Neural cell (in vitro differentiated cells): ENCODE results near the gene CABLES1. TPM values are rescaled to one million over a fixed set of nuclear protein-coding genes. Genes with fewer than 3 reads are reported as not detected.

Experiments used
- H2AFZ ChIP-seq: fragments of 200-600, 300-800 bp; sonication (generic), shearing (Covaris generic); 2 replicates; pipeline ENCODE4 v1.6.0; 2014; ENCODE audit warnings: low read depth, mild to moderate bottlenecking, antibody characterized with exemption, low read length, moderate library complexity
- H3F3A ChIP-seq: fragments of 200-600 bp; shearing (Covaris generic); 2 replicates; pipeline ENCODE4 v1.6.1; 2016; ENCODE audit warnings: mild to moderate bottlenecking, moderate library complexity, mixed read lengths, antibody characterized with exemption, low read length; ENCODE audit not compliant: insufficient read depth, poor library complexity, severe bottlenecking
- H3K27ac ChIP-seq: fragments of 200-600, 300-800 bp; sonication (generic), shearing (Covaris generic); 2 replicates; pipeline ENCODE4 v1.5.1; 2014; ENCODE audit warnings: mild to moderate bottlenecking, low read length, moderate library complexity
- H3K27me3 ChIP-seq: fragments of 300-800, 200-600 bp; sonication (generic), shearing (Covaris generic); 2 replicates; pipeline ENCODE4 v1.6.0; 2014; ENCODE audit warnings: mild to moderate bottlenecking, low read depth, low read length, moderate library complexity; ENCODE audit not compliant: insufficient read depth
- H3K36me3 ChIP-seq: fragments of 300-800, 200-600 bp; sonication (generic), shearing (Covaris generic); 2 replicates; pipeline ENCODE4 v1.5.1; 2014; ENCODE audit warnings: mild to moderate bottlenecking, antibody characterized with exemption, low read length, moderate library complexity; ENCODE audit not compliant: insufficient read depth
- H3K4me2 ChIP-seq: fragments of 300-800, 200-600 bp; sonication (generic), shearing (Covaris generic); 2 replicates; pipeline ENCODE4 v1.6.0; 2014; ENCODE audit warnings: mild to moderate bottlenecking, low read length
- H3K4me3 ChIP-seq: fragments of 300-800, 200-600 bp; sonication (generic), shearing (Covaris generic); 2 replicates; pipeline ENCODE4 v1.5.1; 2014; ENCODE audit warnings: mild to moderate bottlenecking, low read length, moderate library complexity
- H3K79me2 ChIP-seq: fragments of 200-600 bp; shearing (Covaris generic); replicated peaks from 2 replicates; pipeline ENCODE4 v1.6.0; 2014; ENCODE audit warnings: mild to moderate bottlenecking, low read length, moderate library complexity; ENCODE audit not compliant: insufficient read depth
- H3K9ac ChIP-seq: fragments of 300-800, 200-600 bp; sonication (generic), shearing (Covaris generic); 2 replicates; pipeline ENCODE4 v1.6.1; 2016; ENCODE audit warnings: mild to moderate bottlenecking, low read length, mixed read lengths
- H3K9me2 ChIP-seq: fragments of 200-600 bp; shearing (Covaris generic); 2 replicates; pipeline ENCODE4 v1.6.1; 2016; ENCODE audit warnings: mild to moderate bottlenecking, low read length, mixed read lengths; ENCODE audit not compliant: insufficient read depth
- H3K9me3 ChIP-seq: fragments of 200-600, 300-800 bp; sonication (generic), shearing (Covaris generic); 2 replicates; pipeline ENCODE4 v1.6.1; 2016; ENCODE audit warnings: mild to moderate bottlenecking, mixed run types, low read length, moderate library complexity, mixed read lengths
- H4K20me1 ChIP-seq: fragments of 200-600 bp; shearing (Covaris generic); 2 replicates; pipeline ENCODE4 v1.6.1; 2016; ENCODE audit warnings: mild to moderate bottlenecking, mixed run types; ENCODE audit not compliant: insufficient read depth
- CTCF ChIP-seq: fragments of 450-650 bp; IDR thresholded peaks from 2 replicates; pipeline ENCODE4 v1.5.1; 2014; ENCODE audit warnings: antibody characterized with exemption, mild to moderate bottlenecking, moderate library complexity; ENCODE audit not compliant: poor library complexity, severe bottlenecking
- EP300 ChIP-seq: fragments of 450-650 bp; conservative IDR thresholded peaks from 2 replicates; pipeline ENCODE4 v1.6.1; 2014; ENCODE audit warnings: antibody characterized with exemption, mild to moderate bottlenecking, moderate library complexity; ENCODE audit not compliant: poor library complexity, severe bottlenecking
- EZH2 ChIP-seq: fragments of 200-600, 300-800 bp; shearing (Covaris generic), sonication (generic); IDR thresholded peaks from 2 replicates; pipeline ENCODE4 v1.6.1; 2014; ENCODE audit warnings: antibody characterized with exemption, low read length, borderline replicate concordance, mild to moderate bottlenecking; ENCODE audit not compliant: insufficient read depth, poor library complexity, severe bottlenecking
- MXI1 ChIP-seq: fragments of 450-650 bp; conservative IDR thresholded peaks from 2 replicates; pipeline ENCODE4 v1.6.1; 2014; ENCODE audit warnings: antibody characterized with exemption, mild to moderate bottlenecking; ENCODE audit not compliant: poor library complexity, severe bottlenecking
- POLR2AphosphoS5 ChIP-seq: IDR thresholded peaks from 2 replicates; pipeline ENCODE4 v1.6.1; 2012
- RAD21 ChIP-seq: fragments of 450-650 bp; conservative IDR thresholded peaks from 2 replicates; pipeline ENCODE4 v1.6.1; 2014; ENCODE audit warnings: antibody characterized with exemption, mild to moderate bottlenecking, moderate library complexity
- SMC3 ChIP-seq: fragments of 450-650 bp; conservative IDR thresholded peaks from 2 replicates; pipeline ENCODE4 v1.6.1; 2014; ENCODE audit warnings: antibody characterized with exemption, mild to moderate bottlenecking, moderate library complexity; ENCODE audit not compliant: poor library complexity
- TAF1 ChIP-seq: IDR thresholded peaks from 2 replicates; pipeline ENCODE4 v1.6.1; 2012; ENCODE audit warnings: low read depth
- polyA plus RNA-seq: library from polyadenylated mRNA; depleted of rRNA; stranded (reverse); fragments of >200 nt; gene quantifications from 2 replicates; pipeline ENCODE4 v1.2.3, GENCODE V29; 2014
- TF ChIP-seq, protein P1 (sequence below): IDR thresholded peaks from 2 replicates; pipeline ENCODE4 v1.6.1; 2012; ENCODE audit warnings: borderline replicate concordance

CABLES1 gene
- polyA plus RNA-seq, 1 donor from 2014 or later = 1.4 TPM

DNA sequence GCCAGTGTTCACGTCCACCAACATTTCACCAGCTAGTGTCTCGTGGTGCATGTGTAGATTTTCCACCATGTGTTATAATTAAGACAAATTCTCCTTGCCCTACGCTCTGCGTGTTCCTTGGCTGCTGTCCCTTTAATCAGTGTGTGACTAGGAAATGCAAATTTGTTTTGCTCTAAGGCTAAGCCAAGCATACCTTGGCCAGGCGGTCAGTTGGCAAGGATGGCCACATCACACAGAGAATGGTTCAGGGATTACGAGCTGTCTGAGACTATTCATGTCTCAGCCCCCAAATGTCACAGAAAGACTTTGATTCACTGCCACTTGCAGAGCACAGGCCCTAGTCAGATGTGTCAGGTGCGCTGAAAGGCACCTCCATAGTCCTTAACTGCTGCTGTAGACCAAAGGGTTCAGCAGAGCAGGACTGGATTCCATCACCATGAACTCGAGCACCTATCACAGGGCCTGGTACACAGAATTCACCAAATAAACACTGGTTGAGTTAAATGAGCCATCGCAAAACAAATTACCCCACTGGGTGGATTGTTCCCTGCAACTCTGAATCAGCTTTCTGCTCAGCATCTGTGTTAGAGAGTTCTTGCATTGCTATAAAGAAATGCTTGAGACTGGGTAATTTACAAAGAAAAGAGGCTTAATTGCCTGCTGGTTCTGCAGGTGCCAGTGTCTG is 128.4 kb downstream of the CABLES1 start:
- Histone ChIP-seq H3K79me2 (no peaks in the 10 kb centered on the region), H3K27ac (no peak overlapping the region), H3K9ac (no peak overlapping the region), H2AFZ (no peak overlapping the region), H3K4me3 (no peak overlapping the region), H3K4me2 (no peak overlapping the region), H3K9me2 (no peaks in the 10 kb centered on the region), H4K20me1 (no peaks in the 10 kb centered on the region), H3K27me3 (no peaks in the 10 kb centered on the region), H3K36me3 (no peaks in the 10 kb centered on the region), H3F3A (no peaks in the 10 kb centered on the region), H3K9me3 (no peaks in the 10 kb centered on the region)
- no peak for TF ChIP-seq SMC3
- no peak for TF ChIP-seq MXI1
- TF ChIP-seq EP300 = no peak
- TF ChIP-seq RAD21 = no peak
- no peak for TF ChIP-seq CTCF
- TF ChIP-seq TAF1 = no peak
- TF ChIP-seq, protein P1, sequence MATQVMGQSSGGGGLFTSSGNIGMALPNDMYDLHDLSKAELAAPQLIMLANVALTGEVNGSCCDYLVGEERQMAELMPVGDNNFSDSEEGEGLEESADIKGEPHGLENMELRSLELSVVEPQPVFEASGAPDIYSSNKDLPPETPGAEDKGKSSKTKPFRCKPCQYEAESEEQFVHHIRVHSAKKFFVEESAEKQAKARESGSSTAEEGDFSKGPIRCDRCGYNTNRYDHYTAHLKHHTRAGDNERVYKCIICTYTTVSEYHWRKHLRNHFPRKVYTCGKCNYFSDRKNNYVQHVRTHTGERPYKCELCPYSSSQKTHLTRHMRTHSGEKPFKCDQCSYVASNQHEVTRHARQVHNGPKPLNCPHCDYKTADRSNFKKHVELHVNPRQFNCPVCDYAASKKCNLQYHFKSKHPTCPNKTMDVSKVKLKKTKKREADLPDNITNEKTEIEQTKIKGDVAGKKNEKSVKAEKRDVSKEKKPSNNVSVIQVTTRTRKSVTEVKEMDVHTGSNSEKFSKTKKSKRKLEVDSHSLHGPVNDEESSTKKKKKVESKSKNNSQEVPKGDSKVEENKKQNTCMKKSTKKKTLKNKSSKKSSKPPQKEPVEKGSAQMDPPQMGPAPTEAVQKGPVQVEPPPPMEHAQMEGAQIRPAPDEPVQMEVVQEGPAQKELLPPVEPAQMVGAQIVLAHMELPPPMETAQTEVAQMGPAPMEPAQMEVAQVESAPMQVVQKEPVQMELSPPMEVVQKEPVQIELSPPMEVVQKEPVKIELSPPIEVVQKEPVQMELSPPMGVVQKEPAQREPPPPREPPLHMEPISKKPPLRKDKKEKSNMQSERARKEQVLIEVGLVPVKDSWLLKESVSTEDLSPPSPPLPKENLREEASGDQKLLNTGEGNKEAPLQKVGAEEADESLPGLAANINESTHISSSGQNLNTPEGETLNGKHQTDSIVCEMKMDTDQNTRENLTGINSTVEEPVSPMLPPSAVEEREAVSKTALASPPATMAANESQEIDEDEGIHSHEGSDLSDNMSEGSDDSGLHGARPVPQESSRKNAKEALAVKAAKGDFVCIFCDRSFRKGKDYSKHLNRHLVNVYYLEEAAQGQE = no peak
- no peak for TF ChIP-seq EZH2
- TF ChIP-seq POLR2AphosphoS5 = no peak

DNA sequence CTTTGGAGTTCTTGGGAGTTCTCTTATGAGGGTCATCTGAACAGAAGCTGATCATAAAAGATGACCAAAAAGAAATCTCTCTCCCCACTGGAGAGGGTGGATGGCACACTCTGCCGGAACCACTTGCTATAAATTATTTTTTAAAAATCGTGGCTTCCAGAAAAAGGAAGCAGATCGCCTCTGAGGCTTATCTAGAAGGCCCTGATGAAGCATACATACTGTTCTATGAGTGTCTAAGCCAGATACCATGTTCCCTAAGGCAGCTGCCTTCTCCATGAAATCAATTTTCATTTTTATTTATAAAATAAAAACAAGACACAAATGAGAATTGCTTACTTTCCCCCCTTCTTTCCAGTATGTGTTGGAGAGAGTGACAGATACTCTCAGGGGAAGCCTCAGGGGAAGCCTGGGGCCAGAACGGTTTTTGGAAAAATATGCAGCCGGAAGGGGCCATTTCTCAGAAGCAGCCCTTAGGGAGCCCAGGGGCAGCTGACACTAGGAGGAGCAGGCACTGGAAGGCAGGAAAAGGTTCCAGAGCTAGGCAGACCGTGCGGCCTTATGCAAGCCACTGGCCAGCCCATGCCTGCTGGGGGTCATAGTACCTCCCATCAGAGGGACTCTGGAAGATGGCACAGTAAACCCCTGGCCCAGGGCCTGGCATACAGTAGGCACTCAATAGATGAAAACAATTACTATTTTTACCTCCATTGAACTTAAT is 130.6 kb downstream of the CABLES1 start:
- Histone ChIP-seq H3F3A (no peaks in the 10 kb centered on the region), H4K20me1 (no peaks in the 10 kb centered on the region), H3K36me3 (no peaks in the 10 kb centered on the region)

More for the DNA sequence above, 130.6 kb downstream of the CABLES1 start:
- H2AFZ ChIP-seq = no peak overlapping the region
- H3K27ac ChIP-seq = no peak overlapping the region
- no peaks in the 10 kb centered on the region for H3K9me3 ChIP-seq
- H3K4me2 ChIP-seq = no peak overlapping the region
- TF ChIP-seq EZH2 = no peak
- TF ChIP-seq POLR2AphosphoS5 = no peak
- no peak overlapping the region for H3K4me3 ChIP-seq
- H3K79me2 ChIP-seq = no peaks in the 10 kb centered on the region
- no peak overlapping the region for H3K9ac ChIP-seq
- H3K9me2 ChIP-seq = no peaks in the 10 kb centered on the region
- H3K27me3 ChIP-seq = no peaks in the 10 kb centered on the region
